ENCODE data around the gene CRYAA. TPM values are rescaled to one million over a fixed set of nuclear protein-coding genes. Genes with fewer than 3 reads are reported as not detected.
A peak's percentile ranks its signal among the peaks of the same experiment; 100 is the strongest.
"Not testable (repeated sequence)": the region's sequence is repeated elsewhere in the genome, so short reads cannot be mapped to it uniquely, and the experiment has no call there.

Gene CRYAA
- total RNA-seq, 4 donors from 2014 or later: not detected

- not testable (repeated sequence) for H3K9me3 ChIP-seq; H3K36me3 ChIP-seq; H3K4me3 ChIP-seq; H3K27ac ChIP-seq; DNase-seq (ENCODE audit: low spot score in 2 of 2); H3K27me3 ChIP-seq; H3K4me1 ChIP-seq
- WGBS: no CpG with 5 or more reads among the region's 23 CpGs
Observed at GRCh38 chr21:43169230-43169886, 550 bp downstream of the CRYAA start.

GRCh38 chr21:43169891-43170290, 1.1 kb downstream of the CRYAA start:
- H3K27me3 ChIP-seq; H3K27ac ChIP-seq; H3K9me3 ChIP-seq; DNase-seq (ENCODE audit: low spot score in 2 of 2); H3K4me1 ChIP-seq; H3K4me3 ChIP-seq; H3K36me3 ChIP-seq: not testable (repeated sequence)
- no CpG with 5 or more reads among the region's 10 CpGs for WGBS

GRCh38 chr21:43172812-43173211, 4.0 kb downstream of the CRYAA start:
- not testable (repeated sequence) for H3K36me3 ChIP-seq; H3K9me3 ChIP-seq; H3K27ac ChIP-seq; H3K27me3 ChIP-seq; H3K4me1 ChIP-seq; DNase-seq (ENCODE audit: low spot score in 2 of 2); H3K4me3 ChIP-seq
- no CpG with 5 or more reads among the region's 29 CpGs for WGBS

- not testable (repeated sequence) for H3K4me3 ChIP-seq, H3K27ac ChIP-seq, H3K9me3 ChIP-seq, H3K4me1 ChIP-seq, H3K27me3 ChIP-seq, H3K36me3 ChIP-seq
- WGBS: no CpG with 5 or more reads among the region's 18 CpGs
- peak in 1 of 2 donors; percentile 5 for DNase-seq (ENCODE audit: low spot score in 2 of 2)
Observed at GRCh38 chr21:43173438-43173837, 4.6 kb downstream of the CRYAA start.

GRCh38 chr21:43173930-43174329, 5.1 kb downstream of the CRYAA start:
- H3K4me3 ChIP-seq, H3K9me3 ChIP-seq, H3K4me1 ChIP-seq, H3K36me3 ChIP-seq, H3K27ac ChIP-seq, H3K27me3 ChIP-seq: not testable (repeated sequence)
- WGBS: no CpG with 5 or more reads among the region's 12 CpGs
- peak in 1 of 2 donors; percentile 43 for DNase-seq (ENCODE audit: low spot score in 2 of 2)

- no CpG with 5 or more reads among the region's 4 CpGs for WGBS
- H3K36me3 ChIP-seq; H3K4me3 ChIP-seq; DNase-seq (ENCODE audit: low spot score in 2 of 2); H3K9me3 ChIP-seq; H3K27me3 ChIP-seq; H3K4me1 ChIP-seq; H3K27ac ChIP-seq: not testable (repeated sequence)
Observed at GRCh38 chr21:43174998-43175397, 6.2 kb downstream of the CRYAA start.

- WGBS: no CpG with 5 or more reads among the region's 16 CpGs
Observed at GRCh38 chr21:43176621-43177020, 7.8 kb downstream of the CRYAA start.

GRCh38 chr21:43177043-43177906, 8.5 kb downstream of the CRYAA start:
- H3K27me3 ChIP-seq; DNase-seq (ENCODE audit: low spot score in 2 of 2); H3K27ac ChIP-seq; H3K4me1 ChIP-seq; H3K36me3 ChIP-seq; H3K9me3 ChIP-seq; H3K4me3 ChIP-seq: not testable (repeated sequence)
- no CpG with 5 or more reads among the region's 20 CpGs for WGBS

More at GRCh38 chr21:43176621-43177020, 7.8 kb downstream of the CRYAA start:
- not testable (repeated sequence) for DNase-seq (ENCODE audit: low spot score in 2 of 2); H3K9me3 ChIP-seq; H3K27me3 ChIP-seq; H3K4me1 ChIP-seq; H3K4me3 ChIP-seq; H3K36me3 ChIP-seq; H3K27ac ChIP-seq

GRCh38 chr21:43178175-43178826, 9.5 kb downstream of the CRYAA start:
- not testable (repeated sequence) for H3K9me3 ChIP-seq; H3K4me1 ChIP-seq; H3K27me3 ChIP-seq; H3K4me3 ChIP-seq; H3K36me3 ChIP-seq; H3K27ac ChIP-seq; DNase-seq (ENCODE audit: low spot score in 2 of 2)
- no CpG with 5 or more reads among the region's 22 CpGs for WGBS

- H3K4me1 ChIP-seq; H3K9me3 ChIP-seq; H3K4me3 ChIP-seq; H3K36me3 ChIP-seq; H3K27ac ChIP-seq; DNase-seq (ENCODE audit: low spot score in 2 of 2); H3K27me3 ChIP-seq: not testable (repeated sequence)
- no CpG with 5 or more reads among the region's 15 CpGs for WGBS
Observed at GRCh38 chr21:43181033-43181432, 12.2 kb downstream of the CRYAA start.

- H3K27me3 ChIP-seq; DNase-seq (ENCODE audit: low spot score in 2 of 2); H3K4me3 ChIP-seq; H3K9me3 ChIP-seq; H3K27ac ChIP-seq; H3K36me3 ChIP-seq: not testable (repeated sequence)
- WGBS: 60% methylated on average over 1 of the region's 7 CpGs
- peaks cover 33% of the 10 kb centered on the region for H3K4me1 ChIP-seq
Observed at GRCh38 chr21:43187268-43187667, 18.5 kb downstream of the CRYAA start.

Data from suprapubic skin (tissue), 4 donors.